ENCODE measurements around the gene KDM4F.
A peak's percentile ranks its signal among the peaks of the same experiment; 100 is the strongest.

KDM4F gene

DNA sequence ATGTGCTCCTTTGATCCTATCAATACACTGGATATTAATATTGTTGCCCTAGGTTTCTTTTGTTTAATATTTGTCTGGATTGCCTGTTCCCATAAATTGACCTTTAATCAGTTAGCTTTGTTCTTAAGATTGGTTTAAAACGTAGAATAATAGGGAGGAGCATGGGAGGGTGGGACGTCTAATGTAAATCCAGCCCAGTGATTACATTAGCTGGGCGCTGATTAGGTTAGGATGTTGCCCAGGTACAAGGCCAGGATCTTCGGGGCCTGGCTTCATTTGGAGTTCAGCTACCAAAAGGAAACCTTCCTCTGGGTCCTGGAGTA is 17.5 kb downstream of the KDM4F start, which contains the start of gene SRSF8:
TSS of gene SRSF8 (plus strand) at position 204 of the 323 bp plus-strand sequence. CDS start 308 bp downstream, outside the sequence.
- no peak for DNase-seq

DNA sequence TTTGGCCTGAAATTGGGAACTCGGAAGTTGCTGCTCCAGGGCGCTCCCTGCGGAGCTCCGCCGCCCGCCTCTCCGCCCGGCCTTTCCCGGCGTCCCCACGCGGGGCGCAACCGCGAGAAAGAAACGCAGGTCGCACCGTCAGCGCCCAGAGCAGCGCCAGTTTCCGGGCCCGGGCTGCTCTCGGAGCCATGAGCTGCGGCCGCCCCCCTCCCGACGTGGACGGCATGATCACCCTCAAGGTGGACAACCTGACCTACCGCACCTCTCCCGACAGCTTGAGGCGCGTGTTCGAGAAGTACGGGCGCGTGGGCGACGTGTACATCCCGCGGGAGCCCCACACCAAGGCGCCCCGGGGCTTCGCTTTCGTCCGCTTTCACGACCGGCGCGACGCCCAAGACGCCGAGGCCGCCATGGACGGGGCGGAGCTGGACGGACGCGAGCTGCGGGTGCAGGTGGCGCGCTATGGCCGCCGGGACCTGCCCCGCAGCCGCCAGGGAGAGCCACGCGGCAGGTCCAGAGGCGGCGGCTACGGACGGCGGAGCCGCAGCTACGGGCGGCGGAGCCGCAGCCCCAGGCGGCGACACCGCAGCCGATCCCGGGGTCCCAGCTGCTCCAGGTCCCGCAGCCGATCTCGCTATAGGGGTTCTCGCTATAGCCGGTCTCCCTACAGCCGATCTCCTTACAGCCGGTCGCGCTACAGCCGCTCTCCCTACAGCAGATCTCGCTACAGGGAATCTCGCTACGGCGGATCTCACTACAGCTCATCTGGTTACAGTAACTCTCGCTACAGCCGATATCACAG is 18.0 kb downstream of the KDM4F start:
- peak; percentile 86 for DNase-seq

DNA sequence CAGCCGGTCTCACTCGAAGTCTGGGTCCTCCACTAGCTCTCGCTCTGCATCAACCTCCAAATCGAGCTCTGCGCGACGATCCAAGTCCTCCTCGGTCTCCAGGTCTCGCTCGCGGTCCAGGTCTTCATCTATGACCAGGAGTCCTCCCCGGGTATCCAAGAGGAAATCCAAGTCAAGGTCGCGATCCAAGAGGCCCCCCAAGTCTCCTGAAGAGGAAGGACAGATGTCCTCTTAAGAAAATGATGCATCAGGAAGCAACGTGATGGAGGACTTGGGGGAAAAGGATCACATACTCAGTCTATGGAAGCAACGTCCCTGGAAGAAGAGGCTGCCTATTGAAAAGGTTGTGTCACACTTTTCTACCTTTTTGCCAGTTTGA is 18.6 kb downstream of the KDM4F start:
- DNase-seq = no peak

DNA sequence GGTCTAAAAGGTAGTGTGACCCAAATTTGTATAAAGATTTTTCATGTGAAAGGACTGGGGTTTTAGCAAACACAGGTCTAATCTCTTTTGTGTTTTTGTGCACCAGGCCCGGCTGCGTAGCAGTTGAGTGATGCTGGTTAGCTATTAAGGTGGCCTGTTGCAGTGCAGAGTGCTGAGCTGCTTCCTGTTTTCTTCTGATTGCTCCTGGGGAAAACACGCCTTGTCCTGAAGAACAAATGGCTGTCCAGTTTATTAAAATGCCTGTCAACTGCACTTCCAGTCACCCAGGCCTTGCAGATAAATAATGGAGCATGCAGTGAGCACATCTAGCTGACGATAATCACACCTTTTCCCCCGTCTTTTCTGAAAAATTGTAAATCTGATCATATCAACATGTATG is 19.3 kb downstream of the KDM4F start:
- DNase-seq = peak; percentile 74

DNA sequence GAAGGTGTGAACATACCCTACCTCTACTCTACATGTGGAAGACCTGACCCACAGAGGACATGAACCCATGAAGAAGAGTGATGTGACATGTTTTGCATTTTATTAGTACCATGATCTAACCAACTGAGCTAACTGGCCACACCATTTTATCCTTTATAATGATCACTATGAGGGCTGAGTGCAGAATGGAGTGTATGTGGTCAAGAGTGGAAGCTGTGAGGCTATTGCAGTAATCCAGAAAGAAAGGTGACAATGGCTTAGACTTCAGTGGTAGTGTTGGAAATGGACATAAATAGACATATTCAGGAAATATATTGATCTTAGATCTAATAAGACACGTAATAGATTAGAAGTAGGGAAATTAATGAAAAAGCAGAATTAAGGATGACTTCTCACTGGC is 21.2 kb downstream of the KDM4F start:
- no peak for DNase-seq

DNA sequence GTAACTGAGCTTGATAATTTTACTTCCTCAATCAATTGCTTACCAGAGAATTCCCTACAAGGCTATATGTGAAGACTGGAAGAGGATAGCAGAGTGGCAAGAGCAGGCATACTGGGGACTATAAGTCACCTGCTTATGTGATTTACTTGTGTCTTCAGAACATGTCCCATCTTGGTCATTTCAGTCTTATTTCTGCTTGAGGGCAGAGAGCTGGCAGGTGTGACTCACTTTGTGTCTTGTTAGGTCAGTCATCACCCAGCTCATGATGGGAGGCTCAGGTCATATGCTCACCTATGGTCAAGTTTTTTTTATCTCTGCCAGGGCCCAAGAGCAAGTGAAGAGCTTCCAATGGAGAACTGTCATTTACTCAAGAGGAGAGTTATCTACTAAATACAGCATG is 23.7 kb downstream of the KDM4F start:
- DNase-seq = no peak

DNA sequence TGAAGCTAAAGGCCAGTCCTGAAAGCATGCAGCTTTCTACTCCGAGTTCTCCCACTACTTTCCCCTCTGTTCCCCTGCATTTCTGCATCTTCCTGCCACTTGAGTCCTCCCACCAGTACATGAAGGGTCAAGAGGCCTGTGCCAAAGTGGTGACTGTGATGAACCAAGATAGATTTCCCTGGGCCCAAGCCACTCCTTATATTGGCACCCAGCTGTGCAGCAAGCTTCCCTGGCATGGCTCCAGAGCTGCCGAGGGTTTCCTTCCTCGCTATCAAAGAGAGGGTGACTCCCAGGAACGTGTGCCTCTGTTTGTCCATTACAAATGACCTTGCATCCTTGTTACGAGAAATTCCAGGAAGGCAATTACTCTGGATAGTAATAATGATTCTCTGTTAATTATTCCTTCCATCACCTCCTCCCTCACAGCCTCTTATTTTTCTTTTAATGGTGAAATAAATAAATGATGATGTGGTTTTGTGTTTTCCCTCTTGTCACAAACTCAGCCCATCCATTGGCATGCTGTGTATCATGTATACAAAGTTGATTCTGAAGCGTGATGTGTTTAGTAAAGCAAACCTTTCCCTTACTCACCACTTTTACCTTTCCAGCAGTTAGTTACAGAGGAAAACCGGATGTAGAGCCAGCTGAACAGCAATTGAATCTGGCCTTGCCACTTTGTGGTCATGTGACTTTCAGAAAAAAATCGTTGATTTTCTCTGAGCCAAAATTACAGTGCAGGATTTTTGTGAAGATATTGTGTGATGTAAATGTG is 25.8 kb downstream of the KDM4F start:
- no peak for DNase-seq

DNA sequence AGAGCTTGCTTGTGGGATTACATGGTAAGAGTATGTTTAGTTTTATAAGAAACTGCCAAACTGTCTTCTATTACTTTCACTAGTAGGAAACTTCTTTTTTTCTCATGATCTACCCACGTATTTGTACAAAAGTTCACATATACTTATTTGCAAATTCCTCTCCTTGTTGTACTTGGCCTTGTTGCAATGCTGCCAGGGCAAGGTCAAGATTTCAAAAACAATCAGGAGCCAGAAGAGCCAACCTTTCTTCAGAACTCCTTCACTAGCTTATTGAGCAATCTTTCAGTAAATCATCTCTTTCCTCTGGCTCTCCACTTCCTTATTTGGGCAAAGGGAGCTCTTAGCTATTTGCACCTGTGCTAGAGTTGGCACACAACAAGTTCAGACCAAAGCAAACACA is 27.2 kb downstream of the KDM4F start:
- no peak for DNase-seq

DNA sequence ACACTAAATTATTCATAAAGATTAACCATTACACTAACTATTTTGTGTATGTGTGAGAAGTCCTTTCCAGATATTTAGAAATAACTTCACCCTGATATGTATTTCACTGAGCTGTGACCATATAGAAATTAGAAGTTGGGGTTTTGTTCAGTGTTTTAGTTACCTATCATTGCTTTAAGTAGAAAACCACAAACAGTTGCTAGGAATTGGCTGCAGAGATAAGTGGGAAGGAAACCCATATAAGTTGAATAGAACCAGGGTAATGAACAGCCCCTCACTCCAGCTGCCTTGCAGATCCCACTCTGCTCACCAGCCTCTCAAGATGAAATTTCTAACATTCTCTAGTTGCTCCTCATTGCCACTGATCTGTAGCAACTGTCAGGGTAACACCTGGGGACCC is 27.8 kb downstream of the KDM4F start:
- no peak for DNase-seq

DNA sequence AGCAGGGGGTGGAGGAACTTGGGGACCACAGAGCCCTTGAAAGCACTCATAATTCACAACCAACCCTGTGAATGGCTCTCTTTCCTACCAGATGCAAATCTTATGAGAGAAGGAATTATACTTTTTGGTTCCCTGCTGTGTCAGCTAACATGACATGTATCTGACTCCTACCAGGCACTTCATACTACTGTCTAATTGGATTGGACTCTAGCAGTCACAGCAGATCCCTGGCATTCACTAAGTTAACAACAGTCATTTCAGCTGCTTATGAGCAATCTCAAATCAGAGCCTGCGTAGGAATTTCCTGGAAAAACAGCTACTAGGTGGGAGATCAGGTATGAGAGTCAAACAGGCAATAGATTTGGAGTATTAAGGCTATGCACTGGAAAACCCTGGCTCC is 29.3 kb downstream of the KDM4F start:
- no peak for DNase-seq

DNA sequence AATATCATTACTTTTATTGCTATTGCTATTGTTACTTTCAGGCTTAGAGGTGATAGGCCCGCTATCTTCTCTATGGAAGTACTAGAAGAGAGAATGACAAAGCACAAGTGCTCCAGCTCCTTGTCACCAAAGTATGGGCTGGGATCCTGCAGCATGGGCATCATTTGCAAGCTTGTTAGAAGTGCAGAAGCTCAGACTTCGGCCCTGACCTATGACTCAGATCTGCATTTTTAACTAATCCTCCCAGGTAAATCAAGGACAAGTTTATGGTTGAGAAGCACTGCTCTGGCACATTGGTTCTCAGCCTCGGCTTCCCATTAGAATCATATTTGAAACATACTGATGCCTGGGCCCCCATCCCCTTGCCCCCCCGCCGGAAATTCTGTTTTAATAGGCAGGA is 31.8 kb downstream of the KDM4F start:
- DNase-seq = no peak

DNA sequence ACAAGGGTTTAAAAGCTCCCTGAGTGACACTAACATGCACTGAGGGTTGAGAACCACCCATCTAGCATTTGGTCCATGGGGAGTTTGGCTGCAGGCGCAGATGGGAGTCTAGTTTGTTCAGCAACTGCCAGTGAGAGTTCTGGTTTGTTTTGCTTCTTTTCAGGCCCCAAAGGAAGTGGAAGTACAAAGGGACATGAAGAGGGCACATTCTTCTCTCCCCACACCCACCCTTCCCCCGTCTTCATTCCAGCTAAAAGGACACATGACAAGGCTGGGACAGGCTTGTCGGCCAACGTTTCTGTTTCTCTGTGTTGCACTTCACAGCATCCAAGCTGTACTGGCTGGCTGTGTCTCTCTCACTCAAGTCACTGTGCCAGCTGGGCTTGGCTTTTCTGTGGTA is 32.2 kb downstream of the KDM4F start:
- DNase-seq = no peak

DNA sequence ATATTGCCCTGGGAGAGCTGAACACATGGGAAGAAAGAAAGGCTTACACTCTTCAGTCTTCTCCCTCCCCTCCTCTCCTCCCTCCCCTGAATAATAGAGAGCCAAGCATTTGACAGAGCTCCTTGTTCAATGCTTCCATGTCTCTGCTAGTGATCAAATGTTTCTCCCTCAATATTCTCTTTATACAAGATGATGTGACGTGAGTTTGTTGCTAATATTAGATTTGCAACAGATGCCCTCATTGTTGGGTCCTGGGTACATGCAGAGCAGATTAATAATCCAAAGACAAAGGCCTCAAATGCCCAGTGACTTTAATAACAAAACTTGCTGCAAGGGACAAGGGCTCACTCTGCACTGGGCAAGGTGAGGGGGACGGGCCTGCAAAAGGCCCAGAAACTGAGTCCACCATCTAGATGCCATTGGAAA is 33.4 kb downstream of the KDM4F start:
- no peak for DNase-seq

DNA sequence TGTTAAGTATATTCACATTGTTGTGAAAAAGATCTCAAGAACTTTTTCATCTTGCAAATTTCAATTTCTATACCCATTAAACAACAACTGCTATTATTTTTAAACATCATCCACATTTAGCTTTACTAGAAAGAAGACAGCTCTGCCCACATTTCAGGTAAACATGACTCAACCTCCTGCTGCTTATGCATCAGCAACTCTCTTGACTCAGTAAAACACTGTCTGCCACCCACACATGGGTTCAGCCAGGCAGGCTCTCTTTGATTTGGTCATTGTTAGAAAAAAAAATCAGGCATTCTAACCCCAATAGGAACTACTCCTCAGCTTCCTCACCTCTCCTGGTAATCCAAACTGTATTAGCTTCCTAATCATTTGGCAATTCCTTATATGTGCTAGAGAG is 35.3 kb downstream of the KDM4F start:
- peak; percentile 73 for DNase-seq

DNA sequence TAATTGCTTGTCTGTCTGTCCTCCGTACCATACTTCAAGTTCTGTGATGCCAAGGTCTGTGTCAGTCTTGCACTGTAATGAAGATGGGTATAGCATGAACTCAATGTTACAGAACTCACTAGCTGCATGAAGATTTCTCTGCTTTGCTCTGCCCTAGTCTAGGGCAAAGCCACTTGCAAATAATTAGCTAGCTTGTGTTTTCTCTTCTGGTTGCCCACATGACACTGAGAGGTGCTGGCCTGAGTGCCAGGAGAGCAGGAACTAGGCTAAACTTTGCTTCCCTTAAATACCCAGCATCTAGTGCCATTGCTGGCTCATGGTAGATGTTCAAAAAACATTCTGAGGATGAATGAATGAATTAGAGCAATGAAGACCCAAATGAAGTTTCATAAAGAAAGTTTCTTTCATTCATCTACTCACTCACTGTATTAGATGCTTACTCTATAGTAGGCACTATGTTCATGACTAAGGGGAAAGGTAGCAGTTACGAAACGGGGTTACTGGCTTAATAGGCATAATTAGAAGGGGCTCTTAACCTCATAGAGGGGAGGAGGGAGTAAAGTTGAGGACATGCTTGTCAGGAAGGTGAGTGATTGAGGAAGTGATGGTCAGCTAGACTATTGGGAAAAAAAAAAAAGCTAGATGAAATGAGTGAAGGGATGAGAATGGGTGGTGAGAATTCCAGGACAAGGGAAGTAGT is 36.0 kb downstream of the KDM4F start:
- DNase-seq = no peak

DNA sequence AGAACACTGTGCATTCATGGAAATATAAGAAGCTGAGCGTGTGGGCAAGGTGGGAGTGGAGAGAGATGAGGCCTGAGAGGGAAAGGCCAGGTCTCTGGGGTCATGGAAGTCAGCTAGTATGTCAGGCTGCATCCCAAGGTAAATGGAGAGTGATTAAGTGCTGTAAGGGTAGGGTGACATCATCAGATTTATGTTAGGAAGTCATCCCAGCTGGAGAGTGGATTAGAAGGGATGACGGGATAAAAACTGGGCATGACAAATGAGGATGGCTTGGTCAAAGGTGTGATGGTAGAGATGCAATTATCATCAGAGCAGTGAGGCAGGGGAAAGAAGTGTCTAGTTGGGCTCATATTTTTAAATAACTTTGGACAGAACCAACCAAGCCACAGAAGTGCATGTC is 36.9 kb downstream of the KDM4F start:
- DNase-seq = no peak

DNA sequence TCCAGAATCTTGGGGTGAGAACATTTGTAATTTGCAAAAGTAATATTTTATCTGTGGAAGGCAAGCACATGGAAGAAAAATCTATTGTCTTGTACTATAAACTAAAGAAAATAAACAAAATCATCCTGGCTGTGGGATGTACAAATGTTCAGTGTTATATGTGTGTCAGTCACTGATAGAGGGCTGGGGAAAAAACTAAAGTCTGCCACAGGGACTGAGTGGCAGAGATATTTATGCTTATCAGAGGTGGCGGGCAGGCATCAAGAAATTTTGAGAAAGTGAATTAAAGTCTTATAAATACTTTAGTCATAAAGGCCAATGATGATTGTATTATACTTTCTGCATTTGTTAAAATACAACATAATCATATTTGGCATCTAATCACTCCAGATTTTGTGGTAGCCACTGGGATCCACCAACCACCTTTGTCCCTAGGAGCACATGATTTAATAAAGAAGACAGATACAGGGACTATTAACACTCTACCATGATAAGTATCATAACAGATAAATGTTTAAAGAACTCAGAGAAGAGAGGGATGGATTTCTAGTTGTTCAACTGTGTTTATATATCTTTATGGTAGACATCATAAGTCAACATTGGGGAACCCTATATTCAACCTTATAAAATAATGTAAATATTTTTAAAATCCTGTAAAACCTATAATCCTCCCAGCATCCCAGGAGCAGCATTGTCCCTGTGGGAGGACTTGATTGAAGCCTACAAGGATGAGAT is 37.8 kb downstream of the KDM4F start:
- DNase-seq = no peak

DNA sequence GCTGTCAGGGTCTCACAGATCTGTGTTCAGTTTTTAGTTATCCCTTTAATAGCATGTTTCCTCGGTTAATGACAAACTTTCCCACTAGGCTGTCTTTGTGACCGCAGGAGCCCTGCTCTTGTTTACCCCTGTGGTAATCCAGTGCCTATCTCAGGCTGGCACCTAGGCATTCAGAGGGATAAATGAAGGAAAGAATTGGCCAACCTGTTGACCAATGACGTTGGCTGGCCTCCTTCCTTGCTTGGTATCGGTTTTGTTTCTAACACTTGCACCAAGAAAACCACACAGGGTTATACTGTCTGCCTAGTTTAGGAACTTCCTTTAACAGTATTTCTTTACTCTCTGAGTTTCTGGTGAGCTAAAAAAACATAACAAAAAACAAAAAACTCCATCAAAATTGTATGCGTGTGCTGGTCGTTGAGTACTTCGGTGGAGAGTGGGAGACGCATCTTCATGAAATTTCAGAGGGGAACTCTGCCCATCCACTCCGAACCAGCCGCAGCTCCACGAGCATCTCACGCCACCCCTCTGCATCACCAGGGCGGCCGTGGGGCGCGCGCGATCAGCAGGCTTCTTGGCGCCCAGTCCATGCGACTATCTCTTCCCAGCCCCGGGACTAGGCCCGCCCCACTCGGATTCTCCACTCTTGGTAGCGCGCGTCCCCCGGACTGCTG is 39.9 kb downstream of the KDM4F start:
- DNase-seq = peak; percentile 24

DNA sequence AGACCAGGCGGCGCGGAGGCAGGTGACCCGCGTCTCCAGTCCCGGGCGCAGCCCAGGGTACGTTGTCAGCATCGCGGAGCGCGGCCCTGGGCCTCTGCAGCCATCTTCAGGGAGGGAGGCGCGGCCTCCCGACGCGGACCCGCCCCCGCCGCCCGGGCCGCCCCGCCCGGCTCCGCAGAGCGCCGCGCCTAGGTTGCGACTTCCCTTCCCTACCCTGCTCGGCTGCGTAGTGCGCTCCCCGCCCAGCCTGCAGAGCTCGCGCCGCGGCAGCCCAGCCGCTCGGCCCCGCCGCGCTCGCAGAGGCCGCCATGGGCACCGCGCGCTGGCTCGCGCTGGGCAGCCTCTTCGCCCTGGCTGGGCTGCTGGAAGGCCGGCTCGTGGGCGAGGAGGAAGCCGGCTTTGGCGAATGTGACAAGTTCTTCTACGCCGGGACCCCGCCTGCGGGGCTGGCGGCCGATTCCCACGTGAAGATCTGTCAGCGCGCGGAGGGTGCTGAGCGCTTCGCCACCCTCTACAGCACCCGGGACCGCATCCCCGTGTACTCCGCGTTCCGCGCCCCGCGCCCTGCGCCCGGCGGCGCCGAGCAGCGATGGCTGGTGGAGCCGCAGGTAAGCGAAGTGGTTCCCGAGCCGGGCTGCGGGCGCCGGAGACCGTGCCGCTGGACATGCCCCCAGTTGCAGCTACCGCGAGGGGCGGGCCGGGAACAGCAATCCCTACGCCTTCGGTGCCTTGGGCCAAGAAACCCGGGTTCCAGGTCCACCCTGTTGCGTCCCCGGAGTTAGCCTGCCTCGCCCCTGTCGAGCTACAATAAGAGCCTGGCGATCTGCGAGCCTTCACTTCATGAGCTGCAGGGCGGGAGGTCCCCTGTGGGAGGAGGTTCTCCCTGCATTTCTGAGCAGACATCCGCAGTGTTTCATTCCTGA is 40.7 kb downstream of the KDM4F start, which contains the start of gene ENDOD1:
TSS of gene ENDOD1 (plus strand) at position 227 of the 923 bp plus-strand sequence. CDS start at position 309, 82 bp downstream.
- peak; percentile 88 for DNase-seq

DNA sequence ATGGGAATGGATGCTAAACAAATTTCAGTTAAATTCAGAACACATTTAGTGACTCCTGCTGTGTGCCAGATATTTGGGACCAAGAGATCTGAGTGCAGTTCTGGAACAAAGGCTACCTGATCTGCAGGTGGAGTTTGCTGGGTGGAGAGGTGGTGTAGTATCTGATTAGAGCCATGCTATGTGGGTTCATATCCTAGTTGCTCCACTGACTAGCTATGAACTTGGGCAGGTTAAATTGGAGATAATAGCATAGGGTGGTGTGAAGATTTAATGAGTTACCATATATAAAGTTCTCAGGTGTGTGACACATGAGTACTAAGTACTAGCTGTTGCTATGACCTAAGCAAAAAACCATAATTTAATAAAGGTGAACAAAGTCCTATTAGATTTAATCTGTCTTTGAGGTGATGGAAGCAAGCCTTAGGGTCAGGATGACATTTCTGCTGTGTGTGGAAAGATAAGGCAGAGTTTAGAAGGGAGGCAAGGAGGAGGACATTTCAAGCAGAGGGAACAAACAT is 42.5 kb downstream of the KDM4F start:
- no peak for DNase-seq

All from stimulated activated CD4-positive, alpha-beta T cell treated with anti-CD3 and anti-CD28 coated beads, Interleukin-15, amount 100 ng/mL, for 24 hours (primary cell).